Measurements from ENCODE around the gene GASK1B. TPM values are rescaled to one million over a fixed set of nuclear protein-coding genes. Genes with fewer than 3 reads are reported as not detected.

GASK1B gene
- total RNA-seq, 2 experiments from 2014 or later: 0.25 to 5.1 TPM

GRCh38 chr4:158161551-158162354 lies 11.1 kb downstream of the GASK1B start:
- BruUV-seq (replicated peaks): no TSS peak
- ChIA-PET POLR2A (interaction anchor here (0.7 to 1.4 kb wide), 2 partner anchors 16 to 164 kb away, joined by 3 read pairs; no protein-coding TSS in a partner anchor), CTCF (ENCODE audit: unreplicated experiment) (no interaction called here)
- no peaks in the 10 kb centered on the region for H3K9me3 ChIP-seq (ENCODE audit: low read length)
- no peak for DNase-seq (ENCODE audit: low spot score)
- no peaks in the 10 kb centered on the region for H3K4me1 ChIP-seq (ENCODE audit: insufficient read depth, low read length, poor library complexity, severe bottlenecking)
- no peak overlapping the region for H3K4me2 ChIP-seq (ENCODE audit: low read length)
- no peaks in the 10 kb centered on the region for H3K9me2 ChIP-seq (ENCODE audit: insufficient read depth, low read length)
- TF ChIP-seq CTCF (conservative IDR thresholded peaks at IDR 0.05; ENCODE audit: low read length) (no peak), EZH2phosphoT487 (IDR thresholded peaks at IDR 0.05; ENCODE audit: borderline replicate concordance, low read depth, low read length) (no peak)
- no peaks in the 10 kb centered on the region for H3K36me3 ChIP-seq (ENCODE audit: insufficient read depth, low read length)
- no peak overlapping the region for H3K27ac ChIP-seq (ENCODE audit: low read depth, low read length, poor library complexity, severe bottlenecking)
- H4K20me1 ChIP-seq (ENCODE audit: insufficient read depth, low read length): no peaks in the 10 kb centered on the region
- no peak overlapping the region for H3K4me3 ChIP-seq (ENCODE audit: low read depth, low read length, poor library complexity, severe bottlenecking)
- no peak overlapping the region for H2AFZ ChIP-seq (ENCODE audit: low read length)
- intact Hi-C loops (cut with micrococcal nuclease; ENCODE audit: unreplicated experiment): no loop called here
- H3K79me2 ChIP-seq (ENCODE audit: insufficient read depth, low read depth, low read length): no peaks in the 10 kb centered on the region

- ChIA-PET CTCF (ENCODE audit: unreplicated experiment) (no interaction called here), POLR2A (interaction anchor here (0.6 to 2.1 kb wide), 2 partner anchors 43 to 118 kb away, joined by 3 to 6 read pairs; no protein-coding TSS in a partner anchor)
- Histone ChIP-seq H4K20me1 (ENCODE audit: insufficient read depth, low read length) (no peaks in the 10 kb centered on the region), H3K9me3 (ENCODE audit: low read length) (no peaks in the 10 kb centered on the region), H3K79me2 (ENCODE audit: insufficient read depth, low read depth, low read length) (no peaks in the 10 kb centered on the region), H3K4me2 (ENCODE audit: low read length) (no peak overlapping the region), H3K9me2 (ENCODE audit: insufficient read depth, low read length) (no peaks in the 10 kb centered on the region), H3K4me3 (ENCODE audit: low read depth, low read length, poor library complexity, severe bottlenecking) (no peak overlapping the region), H3K36me3 (ENCODE audit: insufficient read depth, low read length) (no peaks in the 10 kb centered on the region), H3K4me1 (ENCODE audit: insufficient read depth, low read length, poor library complexity, severe bottlenecking) (no peaks in the 10 kb centered on the region), H2AFZ (ENCODE audit: low read length) (no peak overlapping the region), H3K27ac (ENCODE audit: low read depth, low read length, poor library complexity, severe bottlenecking) (no peak overlapping the region)
- TF ChIP-seq CTCF (conservative IDR thresholded peaks at IDR 0.05; ENCODE audit: low read length): no peak
- TF ChIP-seq EZH2phosphoT487 (IDR thresholded peaks at IDR 0.05; ENCODE audit: borderline replicate concordance, low read depth, low read length): no peak
- no peak for DNase-seq (ENCODE audit: low spot score)
- no TSS peak for BruUV-seq (replicated peaks)
- intact Hi-C loops (cut with micrococcal nuclease; ENCODE audit: unreplicated experiment): no loop called here
Measured at GRCh38 chr4:158159718-158160094, 13.1 kb downstream of the GASK1B start.
